ENCODE results near the gene SLC2A13.

Gene SLC2A13

GRCh38 chr12:39722504-39722903, 383.4 kb downstream of the SLC2A13 start:
- TF ChIP-seq, protein P1, sequence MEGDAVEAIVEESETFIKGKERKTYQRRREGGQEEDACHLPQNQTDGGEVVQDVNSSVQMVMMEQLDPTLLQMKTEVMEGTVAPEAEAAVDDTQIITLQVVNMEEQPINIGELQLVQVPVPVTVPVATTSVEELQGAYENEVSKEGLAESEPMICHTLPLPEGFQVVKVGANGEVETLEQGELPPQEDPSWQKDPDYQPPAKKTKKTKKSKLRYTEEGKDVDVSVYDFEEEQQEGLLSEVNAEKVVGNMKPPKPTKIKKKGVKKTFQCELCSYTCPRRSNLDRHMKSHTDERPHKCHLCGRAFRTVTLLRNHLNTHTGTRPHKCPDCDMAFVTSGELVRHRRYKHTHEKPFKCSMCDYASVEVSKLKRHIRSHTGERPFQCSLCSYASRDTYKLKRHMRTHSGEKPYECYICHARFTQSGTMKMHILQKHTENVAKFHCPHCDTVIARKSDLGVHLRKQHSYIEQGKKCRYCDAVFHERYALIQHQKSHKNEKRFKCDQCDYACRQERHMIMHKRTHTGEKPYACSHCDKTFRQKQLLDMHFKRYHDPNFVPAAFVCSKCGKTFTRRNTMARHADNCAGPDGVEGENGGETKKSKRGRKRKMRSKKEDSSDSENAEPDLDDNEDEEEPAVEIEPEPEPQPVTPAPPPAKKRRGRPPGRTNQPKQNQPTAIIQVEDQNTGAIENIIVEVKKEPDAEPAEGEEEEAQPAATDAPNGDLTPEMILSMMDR (IDR thresholded peaks at IDR 0.05) = no peak
- Histone ChIP-seq H3K4me1 (ENCODE audit: control insufficient read depth in 1 of 2, insufficient read depth in 1 of 2, low read depth in 1 of 2, low read length in 1 of 2) (no peaks in the 10 kb centered on the region), H3K27me3 (no peaks in the 10 kb centered on the region)

DNA sequence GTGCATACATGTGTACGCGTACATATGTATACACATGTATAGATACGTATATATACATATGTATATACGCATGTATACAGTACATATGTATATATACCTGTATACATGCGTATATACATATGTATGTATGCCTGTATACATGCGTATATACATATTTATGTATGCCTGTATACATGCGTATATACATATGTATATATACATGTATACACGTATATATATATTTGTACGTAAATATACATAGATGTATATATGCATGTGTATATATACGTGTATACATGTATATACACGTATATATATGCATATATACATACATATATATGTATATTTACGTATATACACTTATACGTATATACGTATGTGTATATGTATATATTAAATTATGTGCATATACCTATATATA, 392.3 kb downstream of the SLC2A13 start:
- H3K9me3 ChIP-seq = no peaks in the 10 kb centered on the region
- H3K27ac ChIP-seq = no peak overlapping the region
- H3K4me3 ChIP-seq (ENCODE audit: low read depth in 1 of 2, low read length in 1 of 2) = no peak overlapping the region
- H3K4me1 ChIP-seq (ENCODE audit: control insufficient read depth in 1 of 2, insufficient read depth in 1 of 2, low read depth in 1 of 2, low read length in 1 of 2) = no peaks in the 10 kb centered on the region
- no peaks in the 10 kb centered on the region for H3K27me3 ChIP-seq
- H3K36me3 ChIP-seq = no peaks in the 10 kb centered on the region
- TF ChIP-seq, protein P1 (IDR thresholded peaks at IDR 0.05) = no peak

More at GRCh38 chr12:39722504-39722903, 383.4 kb downstream of the SLC2A13 start:
- no peak overlapping the region for H3K4me3 ChIP-seq (ENCODE audit: low read depth in 1 of 2, low read length in 1 of 2)
- H3K27ac ChIP-seq = no peak overlapping the region
- no peaks in the 10 kb centered on the region for H3K9me3 ChIP-seq
- H3K36me3 ChIP-seq = no peaks in the 10 kb centered on the region

- no peaks in the 10 kb centered on the region for H3K9me3 ChIP-seq
- no peaks in the 10 kb centered on the region for H3K36me3 ChIP-seq
- H3K4me1 ChIP-seq (ENCODE audit: control insufficient read depth in 1 of 2, insufficient read depth in 1 of 2, low read depth in 1 of 2, low read length in 1 of 2) = no peaks in the 10 kb centered on the region
- TF ChIP-seq, protein P1 (IDR thresholded peaks at IDR 0.05) = no peak
- H3K27me3 ChIP-seq = no peaks in the 10 kb centered on the region
- H3K27ac ChIP-seq = no peak overlapping the region
- H3K4me3 ChIP-seq (ENCODE audit: low read depth in 1 of 2, low read length in 1 of 2) = no peak overlapping the region
Observed at GRCh38 chr12:39712334-39712733, 393.5 kb downstream of the SLC2A13 start.
